Measurements from ENCODE around the gene TMEM207.

GRCh38 chr3:190414297-190414696, 35.4 kb downstream of the TMEM207 start:
- TF ChIP-seq, protein P1, sequence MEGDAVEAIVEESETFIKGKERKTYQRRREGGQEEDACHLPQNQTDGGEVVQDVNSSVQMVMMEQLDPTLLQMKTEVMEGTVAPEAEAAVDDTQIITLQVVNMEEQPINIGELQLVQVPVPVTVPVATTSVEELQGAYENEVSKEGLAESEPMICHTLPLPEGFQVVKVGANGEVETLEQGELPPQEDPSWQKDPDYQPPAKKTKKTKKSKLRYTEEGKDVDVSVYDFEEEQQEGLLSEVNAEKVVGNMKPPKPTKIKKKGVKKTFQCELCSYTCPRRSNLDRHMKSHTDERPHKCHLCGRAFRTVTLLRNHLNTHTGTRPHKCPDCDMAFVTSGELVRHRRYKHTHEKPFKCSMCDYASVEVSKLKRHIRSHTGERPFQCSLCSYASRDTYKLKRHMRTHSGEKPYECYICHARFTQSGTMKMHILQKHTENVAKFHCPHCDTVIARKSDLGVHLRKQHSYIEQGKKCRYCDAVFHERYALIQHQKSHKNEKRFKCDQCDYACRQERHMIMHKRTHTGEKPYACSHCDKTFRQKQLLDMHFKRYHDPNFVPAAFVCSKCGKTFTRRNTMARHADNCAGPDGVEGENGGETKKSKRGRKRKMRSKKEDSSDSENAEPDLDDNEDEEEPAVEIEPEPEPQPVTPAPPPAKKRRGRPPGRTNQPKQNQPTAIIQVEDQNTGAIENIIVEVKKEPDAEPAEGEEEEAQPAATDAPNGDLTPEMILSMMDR (IDR thresholded peaks at IDR 0.05; ENCODE audit: insufficient read depth, low read length), result no peak
- TF ChIP-seq GABPA (IDR thresholded peaks at IDR 0.05; ENCODE audit: low read depth), result no peak
- TF ChIP-seq REST (IDR thresholded peaks at IDR 0.05; ENCODE audit: insufficient replicate concordance, low read depth), result no peak
- TF ChIP-seq SPI1 (IDR thresholded peaks at IDR 0.05; ENCODE audit: borderline replicate concordance, low read depth), result no peak
- TF ChIP-seq POLR2AphosphoS5 (IDR thresholded peaks at IDR 0.05; ENCODE audit: low read depth), result no peak
